Thoracic aorta (tissue), 2 donors: ENCODE measurements around the gene CCDC3. TPM values are rescaled to one million over a fixed set of nuclear protein-coding genes. Genes with fewer than 3 reads are reported as not detected.

ENCODE experiments used
- ATAC-seq: fragments of 150-250 bp; one replicate; pipeline ENCODE4 v1.8.0; 2017; ENCODE audit warnings: low read depth; ENCODE audit not compliant: insufficient number of reproducible peaks, low FRiP score
- DNase-seq: peaks from one replicate; pipeline ENCODE4 v3.0.0-alpha.2; 2020; ENCODE audit warnings: low spot score
- H3K27ac ChIP-seq, 2 donors: fragments of 200-600 bp; sonication (generic); 1 replicate in 1 of 2; 2 replicates in 1 of 2; pipeline ENCODE4 v1.5.1; 2016; ENCODE audit warnings: mild to moderate bottlenecking in 2 of 2, moderate library complexity in 2 of 2
- H3K27me3 ChIP-seq: fragments of 200-600 bp; sonication (generic); replicated peaks from 2 replicates; pipeline ENCODE4 v1.6.0; 2016; ENCODE audit warnings: mild to moderate bottlenecking; ENCODE audit not compliant: insufficient read depth
- H3K36me3 ChIP-seq: fragments of 200-600 bp; sonication (generic); one replicate; pipeline ENCODE4 v1.5.1; 2016
- H3K4me1 ChIP-seq, 2 donors: fragments of 200-600 bp; sonication (generic); 1 replicate in 1 of 2; 2 replicates in 1 of 2; pipeline versions ENCODE4 v1.5.1 to v1.6.0; 2016; ENCODE audit warnings: low read depth in 2 of 2, mild to moderate bottlenecking in 1 of 2; ENCODE audit not compliant: control insufficient read depth in 1 of 2
- H3K4me3 ChIP-seq: fragments of 200-600 bp; sonication (generic); 2 replicates; pipeline ENCODE4 v1.5.1; 2016; ENCODE audit warnings: mild to moderate bottlenecking
- H3K9me3 ChIP-seq: fragments of 200-600 bp; sonication (generic); 2 replicates; pipeline ENCODE4 v1.5.1; 2016
- CTCF ChIP-seq: fragments of 200-600 bp; sonication (generic); IDR thresholded peaks from one replicate; pipeline ENCODE4 v1.5.1; 2019; ENCODE audit warnings: antibody characterized with exemption
- total RNA-seq, 2 donors: library from RNA; depleted of rRNA; stranded (reverse); fragments of >200 nt; gene quantifications; one replicate each; pipeline versions ENCODE4 v1.1.0 to v1.2.3, GENCODE V29; 2016

Gene CCDC3
- total RNA-seq, 2 donors from 2014 or later = 127 to 137 TPM

GRCh38 chr10:13001887-13002212 is 337 bp upstream of the CCDC3 start:
- DNase-seq (no peak), ATAC-seq (no peak)
- H3K4me3 ChIP-seq = peak overlapping the region; percentile 80
- H3K27ac ChIP-seq = peak overlapping the region in 1 of 2 donors; percentile 52
- H3K27me3 ChIP-seq = no peaks in the 10 kb centered on the region
- no peaks in the 10 kb centered on the region for H3K36me3 ChIP-seq
- peaks cover 0 to 37% of the 10 kb centered on the region in 2 donors for H3K4me1 ChIP-seq
- no peak for TF ChIP-seq CTCF
- no peaks in the 10 kb centered on the region for H3K9me3 ChIP-seq

DNA sequence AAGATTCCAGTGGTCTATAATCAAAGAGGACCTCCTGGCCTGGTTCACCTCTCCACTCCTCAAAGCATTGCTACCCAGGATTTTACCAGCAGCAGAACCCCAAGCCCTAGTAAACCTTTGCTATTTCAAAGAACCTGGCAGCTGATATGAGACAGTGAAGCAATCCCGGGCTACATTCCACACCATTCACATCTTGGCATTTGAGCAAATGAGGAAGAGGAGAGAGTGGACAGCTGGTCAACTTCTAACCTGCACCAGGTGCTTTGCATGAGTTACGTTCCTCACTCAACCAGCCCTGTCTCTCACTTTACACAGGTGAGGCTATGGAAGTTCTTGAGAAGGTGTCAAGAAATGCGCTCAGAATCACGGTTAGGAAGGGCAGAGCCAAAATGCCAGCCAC is 1.1 kb downstream of the CCDC3 start:
- no peak for DNase-seq
- no peak for ATAC-seq
- no peak for TF ChIP-seq CTCF
- H3K27ac ChIP-seq = peak overlapping the region in 1 of 2 donors; percentile 52
- H3K4me3 ChIP-seq = peak overlapping the region; percentile 80
- H3K9me3 ChIP-seq = no peaks in the 10 kb centered on the region
- no peaks in the 10 kb centered on the region for H3K36me3 ChIP-seq
- peaks cover 12 to 52% of the 10 kb centered on the region in 2 donors for H3K4me1 ChIP-seq
- H3K27me3 ChIP-seq = no peaks in the 10 kb centered on the region

GRCh38 chr10:12999849-13000248 is 1.7 kb downstream of the CCDC3 start:
- ATAC-seq (no peak), DNase-seq (no peak)
- H3K27me3 ChIP-seq = no peaks in the 10 kb centered on the region
- H3K4me3 ChIP-seq = peak overlapping the region; percentile 80
- no peak for TF ChIP-seq CTCF
- H3K9me3 ChIP-seq = no peaks in the 10 kb centered on the region
- H3K36me3 ChIP-seq = no peaks in the 10 kb centered on the region
- H3K27ac ChIP-seq = peak overlapping the region in 1 of 2 donors; percentile 22
- peaks cover 14 to 57% of the 10 kb centered on the region in 2 donors for H3K4me1 ChIP-seq

DNA sequence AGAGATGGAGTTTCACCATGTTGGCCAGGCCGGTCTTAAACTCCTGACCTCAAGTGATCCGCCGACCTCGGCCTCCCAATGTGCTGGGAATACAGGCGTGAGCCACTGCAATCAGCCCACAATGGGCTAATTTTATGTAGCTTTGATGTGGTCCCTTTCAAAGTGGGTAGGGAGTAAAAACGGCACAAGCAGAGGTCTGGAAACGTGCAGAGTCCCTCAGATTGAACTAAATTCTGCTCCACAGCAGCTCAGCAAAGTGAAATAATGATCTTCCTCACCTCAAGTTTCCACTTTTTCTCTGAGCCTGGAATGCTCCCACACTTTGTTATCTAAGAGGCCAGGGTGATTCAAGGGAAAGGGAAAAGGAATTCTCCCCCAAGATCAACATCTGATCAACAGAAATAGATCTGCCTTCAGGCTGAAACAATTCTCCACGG is 6.1 kb downstream of the CCDC3 start:
- DNase-seq (no peak), ATAC-seq (peak; percentile 10)
- no peaks in the 10 kb centered on the region for H3K9me3 ChIP-seq
- H3K4me3 ChIP-seq = no peak overlapping the region
- no peaks in the 10 kb centered on the region for H3K27me3 ChIP-seq
- H3K36me3 ChIP-seq = no peaks in the 10 kb centered on the region
- H3K27ac ChIP-seq = peak overlapping the region; percentile 28 to 54
- TF ChIP-seq CTCF = no peak
- peaks cover 14 to 50% of the 10 kb centered on the region in 2 donors for H3K4me1 ChIP-seq

DNA sequence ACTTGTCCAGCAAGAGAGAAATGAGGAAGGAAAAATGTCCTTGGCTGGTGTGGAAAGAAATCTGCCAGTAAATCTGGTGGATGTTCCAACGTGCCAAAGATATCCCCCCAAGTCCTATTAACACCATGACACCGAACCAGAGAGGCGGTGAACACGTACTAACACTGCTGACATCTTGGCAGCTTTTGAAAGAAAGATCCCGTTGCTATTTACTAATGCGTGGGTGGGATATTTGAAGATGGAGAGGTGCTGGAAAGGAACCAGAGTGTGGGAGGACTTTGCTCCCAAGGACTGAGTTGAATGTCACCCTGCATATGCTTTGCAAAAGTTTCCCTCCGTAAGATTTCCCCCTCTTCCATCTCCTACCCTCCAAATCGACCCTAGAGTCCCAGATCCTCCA is 7.9 kb downstream of the CCDC3 start:
- Histone ChIP-seq H3K4me1 (peaks cover 14 to 48% of the 10 kb centered on the region in 2 donors), H3K9me3 (no peaks in the 10 kb centered on the region), H3K36me3 (no peaks in the 10 kb centered on the region), H3K4me3 (no peak overlapping the region), H3K27me3 (no peaks in the 10 kb centered on the region), H3K27ac (peak overlapping the region; percentile 33 to 58)
- DNase-seq = no peak
- no peak for TF ChIP-seq CTCF
- ATAC-seq = no peak
